HL-60/S4 treated with retinoic acid at 250 ng/mL for 4 days and 3 days (cell line): ENCODE measurements around the gene SRPK2.

ENCODE experiments used
- in situ Hi-C: fragments of 300-500 bp; cut with MboI; formaldehyde crosslinking; loops from 2 replicates; pipeline ENCODE4 v1.7.0; 2022; ENCODE audit warnings: low sequenced_read_pairs

SRPK2 gene

DNA sequence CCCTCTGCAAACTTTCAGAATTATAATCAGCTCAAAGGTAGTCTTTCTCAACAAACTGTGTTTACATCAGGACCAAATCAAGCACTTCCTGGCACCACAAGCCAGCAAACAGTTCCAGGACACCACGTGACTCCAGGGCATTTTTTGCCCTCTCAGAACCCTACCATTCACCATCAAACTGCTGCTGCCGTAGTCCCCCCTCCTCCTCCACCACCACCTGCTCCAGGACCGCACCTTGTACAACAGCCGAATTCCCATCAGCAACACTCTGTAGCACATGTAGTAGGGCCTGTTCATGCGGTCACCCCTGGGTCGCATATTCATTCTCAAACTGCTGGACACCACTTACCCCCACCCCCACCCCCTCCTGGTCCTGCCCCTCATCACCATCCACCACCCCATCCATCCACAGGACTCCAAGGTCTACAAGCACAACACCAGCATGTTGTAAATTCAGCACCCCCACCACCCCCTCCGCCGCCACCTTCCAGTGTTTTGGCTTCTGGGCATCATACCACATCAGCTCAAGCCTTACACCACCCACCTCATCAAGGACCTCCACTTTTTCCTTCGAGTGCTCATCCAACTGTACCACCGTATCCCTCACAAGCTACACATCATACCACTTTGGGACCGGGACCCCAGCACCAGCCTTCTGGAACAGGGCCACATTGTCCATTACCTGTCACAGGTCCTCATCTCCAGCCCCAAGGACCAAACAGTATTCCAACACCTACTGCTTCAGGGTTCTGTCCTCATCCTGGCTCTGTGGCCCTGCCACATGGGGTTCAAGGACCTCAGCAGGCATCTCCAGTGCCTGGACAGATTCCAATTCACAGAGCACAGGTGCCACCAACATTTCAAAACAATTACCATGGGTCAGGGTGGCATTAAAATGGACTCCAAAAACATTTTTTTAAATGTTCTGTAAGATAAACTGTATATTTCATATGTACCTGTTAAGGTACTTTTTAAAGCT lies 276.0 kb downstream of the SRPK2 start:
- in situ Hi-C loops: no loop called here

GRCh38 chr7:105107458-105107857 lies 281.3 kb downstream of the SRPK2 start:
- in situ Hi-C loops: no loop called here

DNA sequence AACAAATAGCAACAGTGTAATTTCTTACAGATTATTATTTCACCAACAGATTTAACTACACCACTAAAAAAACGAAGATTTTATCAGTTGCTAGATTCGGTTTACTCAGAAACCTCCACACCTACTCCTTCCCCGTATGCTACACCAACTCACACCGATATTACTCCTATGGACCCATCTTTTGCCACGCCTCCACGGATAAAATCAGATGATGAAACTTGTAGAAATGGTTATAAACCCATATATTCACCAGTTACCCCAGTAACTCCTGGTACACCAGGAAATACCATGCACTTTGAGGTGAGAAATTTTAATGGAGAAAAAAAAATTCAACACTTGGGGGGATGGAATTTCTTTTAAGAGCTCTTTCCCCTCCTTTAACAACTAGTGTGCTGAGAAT lies 282.2 kb downstream of the SRPK2 start:
- in situ Hi-C loops: no loop called here

DNA sequence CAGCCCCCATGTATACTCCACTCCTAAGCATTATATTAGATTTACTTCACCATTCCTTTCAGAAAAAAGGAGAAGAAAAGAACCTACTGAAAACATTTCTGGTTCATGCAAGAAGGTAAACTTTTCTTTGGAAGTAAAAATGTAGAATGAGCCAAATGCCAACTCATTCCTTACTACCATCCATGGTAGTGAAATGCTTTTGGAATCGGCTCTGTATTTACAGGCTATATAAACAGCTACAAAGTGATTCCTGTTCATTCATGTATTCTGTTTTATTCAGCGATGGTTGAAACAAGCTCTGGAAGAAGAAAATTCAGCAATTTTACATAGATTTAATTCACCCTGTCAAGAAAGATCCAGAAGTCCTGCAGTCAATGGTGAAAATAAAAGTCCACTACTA lies 283.1 kb downstream of the SRPK2 start:
- in situ Hi-C loops: no loop called here

DNA sequence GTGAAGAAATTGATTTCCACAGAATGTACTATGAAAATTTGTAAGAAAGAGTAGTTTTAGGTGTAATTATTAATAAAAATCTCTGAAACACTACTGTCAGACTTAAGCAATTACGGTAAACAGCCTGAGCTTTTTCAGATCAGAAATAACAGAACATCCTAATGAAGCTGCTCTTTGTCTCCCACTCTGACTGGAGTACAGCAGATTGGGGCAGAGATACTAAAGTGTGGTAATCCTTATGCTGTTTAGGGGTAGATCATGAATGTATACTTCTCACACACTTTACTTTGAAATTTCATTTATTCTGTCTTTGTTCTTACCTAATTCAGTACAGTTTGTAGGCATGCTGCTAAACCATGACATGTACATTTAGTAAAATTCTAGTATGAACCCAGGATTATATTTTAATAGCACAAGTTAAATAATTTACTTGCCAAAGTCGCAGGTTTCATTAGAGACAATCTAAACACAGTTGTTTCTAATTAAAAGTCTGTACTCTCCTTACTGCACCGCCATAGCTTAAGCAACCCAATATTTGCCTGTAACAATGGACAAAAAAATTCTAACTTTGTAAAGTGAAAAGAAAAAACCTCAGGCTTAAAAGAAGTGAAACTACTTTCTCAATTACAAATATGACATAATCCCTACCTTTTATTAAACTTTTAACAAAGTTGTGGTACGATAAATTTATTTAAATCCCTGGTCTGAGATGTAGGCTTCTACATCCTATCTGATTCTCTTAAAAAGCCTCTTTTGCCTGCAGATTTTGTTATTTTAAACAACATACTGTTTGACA lies 286.0 kb downstream of the SRPK2 start:
- in situ Hi-C loops: no loop called here

- in situ Hi-C loops: no loop called here
Measured at GRCh38 chr7:105101864-105102263, 286.9 kb downstream of the SRPK2 start.

- in situ Hi-C loops: no loop called here
Measured at GRCh38 chr7:105098863-105099515, 289.7 kb downstream of the SRPK2 start.

DNA sequence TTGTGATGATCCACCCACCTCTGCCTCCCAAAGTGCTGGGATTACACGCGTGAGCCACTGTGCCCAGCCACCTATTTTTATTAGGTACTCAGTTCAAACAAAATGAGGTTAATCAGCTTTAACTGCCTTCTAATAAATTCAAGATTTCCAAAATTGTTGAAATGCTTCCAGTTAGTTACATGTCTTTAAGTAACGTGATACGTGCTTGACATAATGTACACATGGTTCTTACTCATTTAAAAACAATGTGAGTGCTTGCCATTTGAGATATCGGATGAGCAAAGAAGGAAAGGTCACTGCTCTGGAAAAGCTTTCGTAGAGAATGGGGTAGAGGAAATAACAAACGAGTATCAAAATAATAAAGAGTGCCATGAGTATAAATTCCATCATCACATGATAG lies 291.1 kb downstream of the SRPK2 start:
- in situ Hi-C loops: no loop called here

DNA sequence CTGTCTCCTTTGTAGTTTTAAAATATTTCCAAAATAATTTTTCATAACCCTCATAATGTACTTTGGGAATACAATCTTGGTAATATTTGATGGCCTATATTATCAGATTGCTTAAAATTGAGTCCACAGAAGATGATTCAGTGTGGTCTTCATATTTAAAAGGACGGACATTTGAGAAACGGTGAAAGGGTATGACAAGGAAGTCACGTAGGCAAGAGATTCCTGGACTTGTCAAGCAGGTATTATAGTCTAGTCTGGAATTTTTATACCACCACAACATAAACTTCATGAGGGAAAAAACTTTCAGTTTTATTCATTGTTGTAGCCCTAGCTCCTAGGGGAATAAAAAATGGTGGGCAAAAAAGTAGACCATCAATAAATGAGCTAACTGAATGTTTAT lies 292.4 kb downstream of the SRPK2 start:
- in situ Hi-C loops: no loop called here

- in situ Hi-C loops: no loop called here
Measured at GRCh38 chr7:105094966-105095365, 293.8 kb downstream of the SRPK2 start.

- in situ Hi-C loops: no loop called here
Measured at GRCh38 chr7:105088456-105088855, 300.3 kb downstream of the SRPK2 start.

DNA sequence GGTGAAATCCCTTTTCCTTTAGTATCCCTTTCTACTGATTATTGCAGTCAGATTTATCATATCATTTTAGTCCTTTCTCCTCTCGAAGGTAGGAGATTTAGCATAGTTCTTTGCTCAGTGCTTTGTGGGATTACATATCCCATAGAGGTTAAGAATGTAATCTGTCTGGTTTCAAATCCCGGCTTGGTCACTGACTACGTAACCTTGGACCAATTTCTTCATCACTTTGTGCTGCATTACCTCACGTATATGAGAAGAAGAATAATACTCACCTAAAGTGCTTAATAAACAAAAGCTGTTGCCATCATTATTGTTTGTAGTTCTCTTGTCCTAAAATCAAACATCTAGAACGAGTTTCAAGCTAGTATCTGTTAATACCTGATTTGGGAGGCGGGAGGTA lies 300.7 kb downstream of the SRPK2 start:
- in situ Hi-C loops: no loop called here

DNA sequence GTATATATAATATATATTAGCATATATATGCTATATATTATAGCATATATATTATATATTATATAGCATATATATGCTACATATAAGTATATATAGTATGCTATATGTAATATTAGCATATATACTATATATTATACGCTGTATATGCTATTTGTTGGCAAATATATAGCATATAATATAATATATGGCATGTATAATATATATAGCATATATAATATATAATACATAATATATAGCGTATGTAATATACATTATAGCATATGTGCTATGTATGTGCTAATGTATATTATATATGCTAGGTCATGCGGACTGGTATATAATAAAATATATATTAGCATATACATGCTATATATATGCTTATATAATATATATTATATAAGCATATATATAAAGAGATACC lies 301.9 kb downstream of the SRPK2 start:
- in situ Hi-C loops: no loop called here

- in situ Hi-C loops: no loop called here
Measured at GRCh38 chr7:105084581-105084980, 304.1 kb downstream of the SRPK2 start.

DNA sequence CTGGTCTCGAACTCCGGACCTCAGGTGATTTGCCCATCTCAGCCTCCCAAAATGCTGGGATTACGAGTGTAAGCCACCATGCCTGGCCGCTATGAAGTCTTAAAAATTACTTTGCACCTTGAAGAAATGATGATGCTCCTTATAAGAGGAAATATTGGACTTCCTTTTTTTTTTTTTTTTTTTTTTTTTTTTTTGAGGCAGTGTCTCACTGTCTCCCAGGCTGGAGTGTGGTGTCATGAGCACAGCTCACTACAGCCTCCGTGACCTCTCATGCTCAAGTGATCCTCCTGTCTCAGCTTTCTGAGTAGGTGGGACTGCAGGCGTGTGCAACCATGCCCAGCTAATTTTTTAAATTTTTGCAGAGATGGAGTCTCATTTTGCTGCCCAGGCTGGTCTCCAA lies 309.4 kb downstream of the SRPK2 start:
- in situ Hi-C loops: no loop called here

DNA sequence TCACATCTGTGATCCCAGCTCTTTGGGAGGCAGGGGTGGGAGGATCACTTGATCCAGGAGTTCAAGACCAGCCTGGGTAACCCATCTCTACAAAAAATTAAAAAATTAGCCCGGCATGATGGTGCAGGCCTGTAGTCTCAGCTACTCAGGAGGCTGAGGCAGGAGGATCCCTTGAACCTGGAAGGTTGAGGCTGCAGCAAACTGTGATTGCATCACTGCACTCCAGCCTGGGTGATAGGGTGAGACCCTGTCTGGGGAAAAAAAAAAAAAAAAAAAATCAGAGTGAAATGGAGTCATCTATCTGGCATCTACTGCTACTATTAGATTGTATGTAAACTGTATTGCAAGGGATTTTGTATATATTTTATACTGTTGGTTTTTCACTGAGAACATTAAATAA lies 315.6 kb downstream of the SRPK2 start:
- in situ Hi-C loops: no loop called here

GRCh38 chr7:105068886-105069285 lies 319.8 kb downstream of the SRPK2 start:
- in situ Hi-C loops: no loop called here

DNA sequence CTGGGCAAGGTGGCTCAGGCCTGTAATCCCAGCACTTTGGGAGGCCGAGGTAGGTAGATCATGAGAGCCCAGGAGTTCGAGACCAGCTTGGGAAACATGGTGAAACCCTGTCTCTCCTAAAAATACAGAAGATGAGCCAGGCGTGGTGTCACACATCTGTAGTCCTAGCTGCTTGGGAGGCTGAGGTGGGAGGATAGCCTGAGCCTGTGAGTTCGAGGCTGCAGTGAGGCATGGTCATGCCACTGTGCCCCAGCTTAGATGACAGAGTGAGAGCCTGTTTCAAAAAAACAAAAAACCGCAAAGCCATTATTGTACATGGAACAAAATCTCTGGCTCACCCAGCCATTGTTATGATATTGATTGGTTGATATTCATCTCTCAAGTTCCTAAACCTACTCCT lies 321.0 kb downstream of the SRPK2 start:
- in situ Hi-C loops: no loop called here
